OCI-LY7 (cell line): Measurements from ENCODE around the gene DDX42. TPM values are rescaled to one million over a fixed set of nuclear protein-coding genes. Genes with fewer than 3 reads are reported as not detected.
A peak's percentile ranks its signal among the peaks of the same experiment; 100 is the strongest.

Experiments
- BruUV-seq: library from RNA; stranded (reverse); fragments of 400-500 nt; replicated peaks from 2 replicates; lab custom pipeline; 2021; lab: Mats Ljungman, UMichigan
- CTCF ChIA-PET: fragments of 300-600 bp; sonication (Branson Sonifier 250); formaldehyde crosslinking; loops from one replicate; lab custom pipeline; 2022; ENCODE audit warnings: antibody characterized with exemption; ENCODE audit not compliant: unreplicated experiment; lab: Charles Lee
- POLR2A ChIA-PET: fragments of 300-600 bp; sonication (Branson Sonifier 250); formaldehyde crosslinking; loops from one replicate; lab custom pipeline; 2022; ENCODE audit warnings: antibody characterized with exemption; lab: Charles Lee
- DNase-seq: peaks from one replicate; pipeline ENCODE4 v3.0.0-alpha.2; 2015; ENCODE audit warnings: low spot score
- H2AFZ ChIP-seq: fragments of 200-600 bp; sonication (generic), shearing (Covaris generic); 2 replicates; pipeline ENCODE4 v1.6.1; 2014; ENCODE audit warnings: mild to moderate bottlenecking, antibody characterized with exemption, low read length, moderate library complexity
- H3K27ac ChIP-seq: fragments of 200-600 bp; sonication (generic); 2 replicates; pipeline ENCODE4 v1.5.1; 2014; ENCODE audit warnings: mixed run types, low read depth, mild to moderate bottlenecking, moderate library complexity, low read length, inconsistent platforms; ENCODE audit not compliant: poor library complexity, severe bottlenecking
- H3K36me3 ChIP-seq: fragments of 200-600 bp; sonication (generic); 2 replicates; pipeline ENCODE4 v1.6.1; 2014; ENCODE audit warnings: mild to moderate bottlenecking, antibody characterized with exemption, low read length, moderate library complexity, mixed read lengths; ENCODE audit not compliant: insufficient read depth
- H3K4me1 ChIP-seq: fragments of 200-600 bp; sonication (generic); 2 replicates; pipeline ENCODE4 v1.5.1; 2014; ENCODE audit warnings: mild to moderate bottlenecking, low read length; ENCODE audit not compliant: insufficient read depth, poor library complexity, severe bottlenecking
- H3K4me2 ChIP-seq: fragments of 200-600 bp; sonication (generic); 2 replicates; pipeline ENCODE4 v1.6.1; 2014; ENCODE audit warnings: mild to moderate bottlenecking, low read length
- H3K4me3 ChIP-seq: fragments of 200-600 bp; sonication (generic); 2 replicates; pipeline ENCODE4 v1.5.1; 2014; ENCODE audit warnings: mild to moderate bottlenecking, low read depth, low read length; ENCODE audit not compliant: poor library complexity, severe bottlenecking
- H3K79me2 ChIP-seq: fragments of 200-600 bp; sonication (generic); 2 replicates; pipeline ENCODE4 v1.6.1; 2016; ENCODE audit warnings: low read depth, mild to moderate bottlenecking, low read length, moderate library complexity, mixed read lengths; ENCODE audit not compliant: insufficient read depth
- H3K9me2 ChIP-seq: fragments of 200-600 bp; sonication (generic); 2 replicates; pipeline ENCODE4 v1.6.1; 2016; ENCODE audit warnings: mild to moderate bottlenecking, low read length, mixed read lengths; ENCODE audit not compliant: insufficient read depth
- H3K9me3 ChIP-seq: fragments of 200-600 bp; sonication (generic); 2 replicates; pipeline ENCODE4 v1.6.1; 2014; ENCODE audit warnings: mild to moderate bottlenecking, mixed run types, low read length, mixed read lengths
- H4K20me1 ChIP-seq: fragments of 200-600 bp; sonication (generic); 2 replicates; pipeline ENCODE4 v1.6.1; 2014; ENCODE audit warnings: mild to moderate bottlenecking, antibody characterized with exemption, low read length, moderate library complexity, mixed read lengths; ENCODE audit not compliant: insufficient read depth
- EZH2phosphoT487 ChIP-seq: fragments of 200-600 bp; sonication (generic); IDR thresholded peaks from 2 replicates; pipeline ENCODE4 v1.6.1; 2018; ENCODE audit warnings: low read depth, borderline replicate concordance, mild to moderate bottlenecking, mixed run types, antibody characterized with exemption, low read length, moderate library complexity, mixed read lengths
- intact Hi-C: fragments of 100-400 bp; cut with micrococcal nuclease; formaldehyde crosslinking; loops from one replicate; pipeline ENCODE4 v1.10.0; 2022; ENCODE audit not compliant: unreplicated experiment
- total RNA-seq, 2 experiments: library from RNA; depleted of rRNA in 1 of 2; stranded (reverse); fragments of >200 nt in 1 of 2; shearing (Covaris generic) in 1 of 2; gene quantifications; 2 replicates each; pipeline ENCODE4 v1.2.3, GENCODE V29; 2014 to 2022
- TF ChIP-seq, protein P1 (sequence below): fragments of 200-600 bp; sonication (generic); conservative IDR thresholded peaks from 2 replicates; pipeline ENCODE4 v1.5.1; 2014; ENCODE audit warnings: mild to moderate bottlenecking, antibody characterized with exemption, low read length, moderate library complexity, mixed read lengths

Gene DDX42
- total RNA-seq, 2 experiments from 2014 or later: 85.1 to 145 TPM

DNA sequence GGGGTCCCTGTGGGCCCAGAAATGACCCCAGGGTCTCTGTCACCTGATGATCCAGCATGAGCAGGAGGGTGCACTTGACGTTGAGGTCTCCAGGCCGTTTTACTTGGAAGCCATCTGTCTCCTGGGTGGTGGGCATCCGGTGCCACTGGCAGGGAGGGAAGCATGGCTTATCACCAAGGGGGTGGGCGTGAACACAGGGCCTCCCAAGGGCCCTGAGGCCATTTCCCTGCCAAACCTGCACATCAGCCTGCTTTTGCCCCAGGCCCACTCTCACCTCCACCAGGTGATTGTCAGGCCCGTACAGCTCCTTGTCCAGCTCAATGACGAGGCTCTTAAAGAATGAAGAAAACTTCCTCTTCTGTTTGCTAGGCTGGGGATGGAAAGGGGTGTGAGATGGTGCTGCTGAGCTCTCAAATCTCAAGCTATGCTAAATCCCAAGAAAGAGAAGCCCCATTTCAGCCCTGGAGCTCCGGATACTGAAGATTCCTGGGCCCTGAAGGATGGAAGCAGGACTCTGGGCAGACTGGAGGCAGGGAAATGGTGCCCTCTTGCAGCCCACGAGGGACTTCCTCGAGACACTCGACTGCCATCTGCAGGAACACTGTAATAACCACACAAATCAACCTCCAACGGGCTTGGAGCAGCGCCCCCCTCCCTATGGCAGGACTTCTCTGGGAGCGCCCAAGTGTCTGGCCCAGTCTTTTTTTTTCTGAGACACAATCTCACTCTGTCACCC is 60.6 kb downstream of the DDX42 start:
- DNase-seq: peak; percentile 87
- no peak overlapping the region for H3K4me3 ChIP-seq
- H3K79me2 ChIP-seq: peaks cover 33% of the 10 kb centered on the region
- no TSS peak for BruUV-seq
- H3K27ac ChIP-seq: peak overlapping the region; percentile 41
- ChIA-PET CTCF (interaction anchor here (0.5 to 1.0 kb wide), 2 partner anchors 14 to 127 kb away, joined by 3 to 4 read pairs; no protein-coding TSS in a partner anchor), POLR2A (interaction anchor here (0.5 to 0.7 kb wide), 2 partner anchors 27 to 127 kb away, joined by 3 read pairs; no protein-coding TSS in a partner anchor)
- intact Hi-C loops: no loop called here
- H3K9me3 ChIP-seq: no peaks in the 10 kb centered on the region
- H4K20me1 ChIP-seq: 0 out of 2 replicates have a peak, but pooled peaks cover 10% of the 10 kb centered on the region
- H3K36me3 ChIP-seq: peaks cover 93% of the 10 kb centered on the region
- peaks cover 22% of the 10 kb centered on the region for H3K4me1 ChIP-seq
- H3K4me2 ChIP-seq: no peak overlapping the region
- TF ChIP-seq, protein P1, sequence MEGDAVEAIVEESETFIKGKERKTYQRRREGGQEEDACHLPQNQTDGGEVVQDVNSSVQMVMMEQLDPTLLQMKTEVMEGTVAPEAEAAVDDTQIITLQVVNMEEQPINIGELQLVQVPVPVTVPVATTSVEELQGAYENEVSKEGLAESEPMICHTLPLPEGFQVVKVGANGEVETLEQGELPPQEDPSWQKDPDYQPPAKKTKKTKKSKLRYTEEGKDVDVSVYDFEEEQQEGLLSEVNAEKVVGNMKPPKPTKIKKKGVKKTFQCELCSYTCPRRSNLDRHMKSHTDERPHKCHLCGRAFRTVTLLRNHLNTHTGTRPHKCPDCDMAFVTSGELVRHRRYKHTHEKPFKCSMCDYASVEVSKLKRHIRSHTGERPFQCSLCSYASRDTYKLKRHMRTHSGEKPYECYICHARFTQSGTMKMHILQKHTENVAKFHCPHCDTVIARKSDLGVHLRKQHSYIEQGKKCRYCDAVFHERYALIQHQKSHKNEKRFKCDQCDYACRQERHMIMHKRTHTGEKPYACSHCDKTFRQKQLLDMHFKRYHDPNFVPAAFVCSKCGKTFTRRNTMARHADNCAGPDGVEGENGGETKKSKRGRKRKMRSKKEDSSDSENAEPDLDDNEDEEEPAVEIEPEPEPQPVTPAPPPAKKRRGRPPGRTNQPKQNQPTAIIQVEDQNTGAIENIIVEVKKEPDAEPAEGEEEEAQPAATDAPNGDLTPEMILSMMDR: peak; percentile 95
- no peak for TF ChIP-seq EZH2phosphoT487
- H2AFZ ChIP-seq: no peak overlapping the region
- H3K9me2 ChIP-seq: no peaks in the 10 kb centered on the region

GRCh38 chr17:63835167-63835720 is 61.3 kb downstream of the DDX42 start:
- no TSS peak for BruUV-seq
- H3K9me3 ChIP-seq: no peaks in the 10 kb centered on the region
- H3K79me2 ChIP-seq: peaks cover 39% of the 10 kb centered on the region
- ChIA-PET CTCF (interaction anchor here (1.0 kb wide), 1 partner anchor 14 kb away, joined by 3 read pairs; no protein-coding TSS in a partner anchor), POLR2A (no interaction called here)
- no peak overlapping the region for H3K4me2 ChIP-seq
- no peak overlapping the region for H3K4me3 ChIP-seq
- H4K20me1 ChIP-seq: 0 out of 2 replicates have a peak, but pooled peaks cover 10% of the 10 kb centered on the region
- H3K27ac ChIP-seq: peak overlapping the region; percentile 41
- no peaks in the 10 kb centered on the region for H3K9me2 ChIP-seq
- peaks cover 86% of the 10 kb centered on the region for H3K36me3 ChIP-seq
- H3K4me1 ChIP-seq: peaks cover 28% of the 10 kb centered on the region
- intact Hi-C loops: no loop called here
- no peak for DNase-seq
- no peak overlapping the region for H2AFZ ChIP-seq
- TF ChIP-seq, protein P1: peak; percentile 27; the same call in 1 of the 2 replicates
- no peak for TF ChIP-seq EZH2phosphoT487
